ENCODE results near the gene SLC25A23.
"Not testable (repeated sequence)": the region's sequence is repeated elsewhere in the genome, so short reads cannot be mapped to it uniquely, and the experiment has no call there.

The SLC25A23 gene

GRCh38 chr19:6453951-6454565 lies 5.5 kb downstream of the SLC25A23 start:
- no peak for DNase-seq

GRCh38 chr19:6452899-6453298 lies 6.7 kb downstream of the SLC25A23 start:
- DNase-seq = no peak

- no peak for DNase-seq
Measured at GRCh38 chr19:6452223-6452614, 7.4 kb downstream of the SLC25A23 start.

- DNase-seq = no peak
Measured at GRCh38 chr19:6451583-6452222, 7.9 kb downstream of the SLC25A23 start.

GRCh38 chr19:6450166-6450565 lies 9.4 kb downstream of the SLC25A23 start:
- DNase-seq = no peak

GRCh38 chr19:6448045-6448444 lies 11.5 kb downstream of the SLC25A23 start:
- DNase-seq = no peak

GRCh38 chr19:6446452-6446851 lies 13.1 kb downstream of the SLC25A23 start:
- no peak for DNase-seq

- no peak for DNase-seq
Measured at GRCh38 chr19:6443986-6444385, 15.6 kb downstream of the SLC25A23 start.

- no peak for DNase-seq
Measured at GRCh38 chr19:6442087-6442688, 17.4 kb downstream of the SLC25A23 start.

- DNase-seq = no peak
Measured at GRCh38 chr19:6440905-6441304, 18.7 kb downstream of the SLC25A23 start.

- no peak for DNase-seq
Measured at GRCh38 chr19:6439743-6440142, 19.8 kb downstream of the SLC25A23 start.

GRCh38 chr19:6433663-6434062 lies 25.9 kb downstream of the SLC25A23 start, which contains the start of gene SLC25A41:
Gene SLC25A41 (minus strand): TSS chr19:6433763. CDS start chr19:6433693, 70 bp downstream.
- DNase-seq = no peak

GRCh38 chr19:6433165-6433564 lies 26.4 kb downstream of the SLC25A23 start:
- no peak for DNase-seq

GRCh38 chr19:6431891-6432290 lies 27.7 kb downstream of the SLC25A23 start:
- DNase-seq = no peak

GRCh38 chr19:6429419-6430221 lies 30.0 kb downstream of the SLC25A23 start:
- DNase-seq = no peak

GRCh38 chr19:6428692-6429418 lies 30.7 kb downstream of the SLC25A23 start:
- DNase-seq = not testable (repeated sequence)

GRCh38 chr19:6427131-6427530 lies 32.5 kb downstream of the SLC25A23 start:
- DNase-seq = no peak

- DNase-seq = no peak
Measured at GRCh38 chr19:6425732-6426620, 33.6 kb downstream of the SLC25A23 start.

GRCh38 chr19:6424939-6425731 lies 34.5 kb downstream of the SLC25A23 start:
- peak; percentile 93 to 96 for DNase-seq

GRCh38 chr19:6424195-6424938 lies 35.2 kb downstream of the SLC25A23 start, which contains the start of gene KHSRP:
Gene KHSRP (minus strand): TSS chr19:6424811. CDS start chr19:6424701, 110 bp downstream.
- DNase-seq = no peak

Data from NCI-H187 (cell line).